ENCODE measurements around the gene LBH.

Gene LBH

DNA sequence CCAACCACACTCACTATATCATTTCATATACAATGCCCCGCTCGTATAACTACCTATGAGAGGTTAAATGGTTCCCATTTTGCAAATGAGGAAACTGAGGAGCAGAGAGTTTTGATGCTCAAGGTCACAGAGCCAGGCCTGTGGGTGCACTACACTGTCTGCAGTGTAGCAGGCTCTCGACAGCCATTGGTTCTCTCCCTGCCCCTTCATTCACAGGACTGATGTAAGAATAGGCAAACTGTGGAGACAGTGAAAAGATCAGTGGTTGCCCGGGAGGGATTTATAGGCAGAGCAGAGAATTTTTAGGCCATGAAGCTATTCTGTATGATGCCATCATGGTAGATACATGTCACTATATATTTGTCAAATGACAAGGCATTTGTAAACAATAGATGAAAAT, 39.0 kb upstream of the LBH start:
- DNase-seq (ENCODE audit: low read depth), result no peak
- TF ChIP-seq, protein P1, sequence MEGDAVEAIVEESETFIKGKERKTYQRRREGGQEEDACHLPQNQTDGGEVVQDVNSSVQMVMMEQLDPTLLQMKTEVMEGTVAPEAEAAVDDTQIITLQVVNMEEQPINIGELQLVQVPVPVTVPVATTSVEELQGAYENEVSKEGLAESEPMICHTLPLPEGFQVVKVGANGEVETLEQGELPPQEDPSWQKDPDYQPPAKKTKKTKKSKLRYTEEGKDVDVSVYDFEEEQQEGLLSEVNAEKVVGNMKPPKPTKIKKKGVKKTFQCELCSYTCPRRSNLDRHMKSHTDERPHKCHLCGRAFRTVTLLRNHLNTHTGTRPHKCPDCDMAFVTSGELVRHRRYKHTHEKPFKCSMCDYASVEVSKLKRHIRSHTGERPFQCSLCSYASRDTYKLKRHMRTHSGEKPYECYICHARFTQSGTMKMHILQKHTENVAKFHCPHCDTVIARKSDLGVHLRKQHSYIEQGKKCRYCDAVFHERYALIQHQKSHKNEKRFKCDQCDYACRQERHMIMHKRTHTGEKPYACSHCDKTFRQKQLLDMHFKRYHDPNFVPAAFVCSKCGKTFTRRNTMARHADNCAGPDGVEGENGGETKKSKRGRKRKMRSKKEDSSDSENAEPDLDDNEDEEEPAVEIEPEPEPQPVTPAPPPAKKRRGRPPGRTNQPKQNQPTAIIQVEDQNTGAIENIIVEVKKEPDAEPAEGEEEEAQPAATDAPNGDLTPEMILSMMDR (conservative IDR thresholded peaks at IDR 0.05; ENCODE audit: low read depth, low read length), result no peak
- H3K4me3 ChIP-seq (ENCODE audit: low read length), result no peak overlapping the region

DNA sequence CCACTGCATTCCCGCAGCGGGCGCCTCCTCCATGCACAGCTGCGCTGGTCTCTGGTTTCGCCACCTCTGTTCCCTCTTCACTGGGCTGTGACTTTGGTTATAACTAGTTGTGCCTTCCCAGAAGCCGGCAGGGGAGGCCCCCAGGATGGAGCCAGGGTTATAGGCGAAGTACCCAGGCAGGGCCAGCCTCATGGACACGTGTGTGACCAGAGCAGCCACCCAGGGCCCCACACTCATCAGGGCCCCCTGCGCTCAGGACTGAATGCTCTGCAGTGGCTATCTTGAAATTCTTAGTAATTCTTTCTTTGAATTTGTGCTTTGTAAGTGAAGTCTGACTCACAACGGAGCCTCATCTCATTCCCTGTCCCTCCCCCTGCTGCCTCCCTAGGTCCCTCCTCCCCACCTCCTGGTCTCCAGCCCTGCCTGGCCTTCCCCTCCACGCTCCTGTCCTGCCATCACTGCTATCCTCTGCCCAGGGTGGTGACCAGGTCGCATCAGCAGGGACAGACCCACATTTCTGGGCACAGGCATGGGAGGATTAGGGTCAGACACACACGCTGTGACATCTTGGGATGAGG, 38.1 kb upstream of the LBH start:
- TF ChIP-seq, protein P1 (conservative IDR thresholded peaks at IDR 0.05; ENCODE audit: low read depth, low read length), result no peak
- DNase-seq (ENCODE audit: low read depth), result no peak
- no peak overlapping the region for H3K4me3 ChIP-seq (ENCODE audit: low read length)

DNA sequence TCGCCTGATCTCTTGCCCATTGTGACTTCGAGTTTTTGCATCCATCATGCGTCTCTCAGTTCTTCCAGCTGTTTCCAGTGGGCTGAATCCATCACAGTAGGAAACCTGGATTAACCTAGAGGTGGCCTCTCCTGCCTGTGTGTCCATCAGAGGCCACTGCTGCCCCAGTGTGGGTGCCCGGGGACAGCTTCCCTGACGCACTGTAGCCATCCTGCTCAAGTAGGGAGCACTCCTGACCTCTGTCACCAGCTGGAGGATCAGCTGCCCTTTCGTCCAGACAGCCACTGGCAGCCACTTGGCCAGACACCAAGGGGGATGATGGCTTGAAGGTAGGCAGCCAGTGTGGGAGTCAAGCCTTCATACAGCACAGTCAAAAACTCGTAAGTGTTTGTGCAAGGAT, 36.9 kb upstream of the LBH start:
- DNase-seq (ENCODE audit: low read depth), result no peak

DNA sequence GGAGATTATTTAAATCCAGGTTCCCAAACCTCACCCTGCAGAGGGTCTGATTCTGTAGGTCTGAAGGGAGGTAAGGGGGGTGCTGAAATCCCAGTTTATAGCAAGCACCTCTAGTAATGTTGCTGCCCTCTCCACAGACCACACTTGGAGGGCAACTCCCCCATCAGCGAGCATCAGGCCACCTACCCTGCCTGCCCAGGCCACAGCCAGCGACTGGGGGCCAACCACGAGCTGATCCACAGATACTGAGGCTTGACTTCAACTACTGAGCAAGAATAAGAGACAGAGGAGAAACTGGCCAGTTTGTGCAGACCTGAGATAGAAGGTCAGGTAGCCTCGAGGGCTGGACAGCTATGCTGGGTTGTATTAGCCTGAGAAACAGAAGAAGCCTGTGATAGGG, 36.3 kb upstream of the LBH start:
- TF ChIP-seq, protein P1 (conservative IDR thresholded peaks at IDR 0.05; ENCODE audit: low read depth, low read length), result no peak
- no peak for DNase-seq (ENCODE audit: low read depth)
- H3K4me3 ChIP-seq (ENCODE audit: low read length), result no peak overlapping the region

More for the DNA sequence above, 36.9 kb upstream of the LBH start:
- TF ChIP-seq, protein P1 (conservative IDR thresholded peaks at IDR 0.05; ENCODE audit: low read depth, low read length), result no peak
- no peak overlapping the region for H3K4me3 ChIP-seq (ENCODE audit: low read length)

DNA sequence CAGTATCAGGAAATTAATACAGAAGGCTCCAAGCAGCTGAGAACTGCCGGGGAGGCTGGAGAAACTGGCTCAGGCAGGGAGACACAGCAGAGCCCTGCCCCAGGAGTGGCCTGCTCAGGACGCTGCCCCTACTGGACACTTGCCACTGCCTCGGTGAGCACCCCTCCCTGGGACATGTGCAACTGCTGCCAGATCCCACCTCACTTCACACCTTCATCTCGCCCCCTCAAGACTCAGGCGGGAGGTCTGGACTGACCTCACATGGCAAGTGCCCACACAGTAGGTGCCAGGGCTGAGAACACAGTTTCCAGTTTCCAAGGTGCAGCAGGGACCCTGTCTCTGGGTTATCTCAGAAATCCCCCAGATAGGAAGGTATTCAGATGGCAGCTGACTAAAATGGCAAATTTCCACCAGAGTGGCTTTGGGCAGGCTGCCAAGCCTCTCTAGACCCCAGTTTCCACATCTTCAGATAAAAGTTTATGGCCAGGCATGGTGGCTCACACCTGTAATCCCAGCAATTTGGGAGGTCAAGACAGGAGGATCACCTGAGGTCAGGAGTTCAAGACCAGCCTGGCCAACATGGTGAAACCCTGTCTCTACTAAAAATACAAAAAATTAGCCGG, 33.7 kb upstream of the LBH start:
- TF ChIP-seq, protein P1 (conservative IDR thresholded peaks at IDR 0.05; ENCODE audit: low read depth, low read length), result peak; percentile 28
- no peak for DNase-seq (ENCODE audit: low read depth)

DNA sequence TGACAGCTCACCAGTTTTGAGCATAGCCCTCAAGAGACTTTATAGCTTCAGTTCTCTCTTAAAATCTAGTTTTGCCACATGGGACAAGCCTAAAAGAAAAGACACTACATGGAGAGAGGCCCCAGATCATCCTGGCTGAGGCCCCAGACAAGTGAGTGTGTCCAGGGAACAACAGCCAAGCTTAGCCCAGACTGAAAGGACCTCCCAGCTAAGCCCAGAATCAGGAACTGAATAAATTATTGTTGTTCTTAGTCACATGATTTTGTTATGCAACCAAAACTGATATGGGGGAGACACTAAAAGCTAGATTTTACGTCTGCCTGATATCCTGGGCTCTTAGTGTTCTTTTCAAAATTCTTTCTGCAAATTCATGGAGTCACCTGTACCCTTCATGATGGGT, 29.3 kb upstream of the LBH start:
- DNase-seq (ENCODE audit: low read depth), result no peak
- TF ChIP-seq, protein P1 (conservative IDR thresholded peaks at IDR 0.05; ENCODE audit: low read depth, low read length), result no peak
- H3K4me3 ChIP-seq (ENCODE audit: low read length), result no peak overlapping the region

More for the DNA sequence above, 33.7 kb upstream of the LBH start:
- no peak overlapping the region for H3K4me3 ChIP-seq (ENCODE audit: low read length)

DNA sequence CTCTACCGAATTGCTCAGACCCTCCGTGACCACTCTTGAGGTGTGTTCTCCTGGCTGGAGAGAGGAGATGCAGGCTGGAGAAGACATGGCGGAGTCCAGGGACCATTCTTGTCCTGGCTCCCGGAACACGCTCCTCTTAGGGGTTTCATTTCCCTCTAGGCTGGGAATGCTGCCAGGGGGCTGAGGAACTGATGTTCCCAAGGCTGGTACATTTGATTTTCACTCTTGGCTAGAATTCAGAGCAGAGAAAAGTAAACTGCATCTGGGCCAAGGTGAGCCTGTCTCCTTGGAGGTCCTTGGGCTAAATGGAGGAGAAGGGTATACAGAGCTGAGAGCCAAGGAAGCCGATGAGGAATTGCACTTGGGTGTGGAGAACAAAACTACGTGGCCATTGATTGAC, 28.2 kb upstream of the LBH start:
- TF ChIP-seq, protein P1 (conservative IDR thresholded peaks at IDR 0.05; ENCODE audit: low read depth, low read length), result no peak
- no peak for DNase-seq (ENCODE audit: low read depth)
- H3K4me3 ChIP-seq (ENCODE audit: low read length), result no peak overlapping the region

All from retinal pigment epithelial cell (primary cell).